Common myeloid progenitor, CD34-positive (primary cell): ENCODE results near the gene ALDH2.

Experiments used
- CTCF ChIA-PET: fragments of 350-600 bp; sonication (Branson Sonifier 250); formaldehyde crosslinking; loops from one replicate; lab custom pipeline; 2021; ENCODE audit warnings: antibody characterized with exemption; lab: Charles Lee
- POLR2A ChIA-PET: fragments of 350-600 bp; sonication (Branson Sonifier 250); formaldehyde crosslinking; loops from one replicate; lab custom pipeline; 2021; ENCODE audit warnings: antibody characterized with exemption; lab: Charles Lee
- DNase-seq, 3 donors: peaks; one replicate each; pipeline versions ENCODE4 v3.0.0 to v3.0.0-alpha.2; 2013
- H3K27ac ChIP-seq, 2 experiments: 1 replicate in 1 of 2; 2 replicates in 1 of 2; pipeline ENCODE4 v1.7.0; 2013; ENCODE audit warnings: inconsistent platforms in 2 of 2, low read length in 2 of 2, mild to moderate bottlenecking in 2 of 2, low read depth in 1 of 2, moderate library complexity in 1 of 2; ENCODE audit not compliant: severe bottlenecking in 2 of 2, insufficient read depth in 1 of 2, poor library complexity in 1 of 2
- H3K27me3 ChIP-seq, 5 experiments: replicated peaks in 2 of 5; 1 replicate in 3 of 5; 2 replicates in 2 of 5; pipeline versions ENCODE4 v1.6.1 to v1.7.0; 2013; ENCODE audit warnings: low read length in 4 of 5, mild to moderate bottlenecking in 2 of 5, moderate library complexity in 2 of 5, inconsistent platforms in 1 of 5; ENCODE audit not compliant: insufficient read depth in 5 of 5, control insufficient read depth in 4 of 5
- H3K36me3 ChIP-seq, 4 experiments: 1 replicate in 2 of 4; 2 replicates in 2 of 4; pipeline versions ENCODE4 v1.6.1 to v1.7.0; 2013; ENCODE audit warnings: low read length in 3 of 4, control low read depth in 1 of 4, mild to moderate bottlenecking in 1 of 4; ENCODE audit not compliant: control insufficient read depth in 4 of 4, insufficient read depth in 4 of 4
- H3K4me1 ChIP-seq, 4 experiments: 1 replicate in 3 of 4; 2 replicates in 1 of 4; pipeline versions ENCODE4 v1.6.1 to v1.7.1; 2013; ENCODE audit warnings: low read length in 3 of 4, mild to moderate bottlenecking in 3 of 4, control low read depth in 1 of 4, inconsistent platforms in 1 of 4, moderate library complexity in 1 of 4; ENCODE audit not compliant: control insufficient read depth in 4 of 4, insufficient read depth in 4 of 4; ENCODE audit errors: control extremely low read depth in 1 of 4
- H3K4me3 ChIP-seq, 7 experiments: 1 replicate in 4 of 7; 2 replicates in 3 of 7; pipeline versions ENCODE4 v1.5.1 to v1.7.0; 2013; ENCODE audit warnings: mild to moderate bottlenecking in 7 of 7, low read length in 6 of 7, moderate library complexity in 6 of 7, inconsistent platforms in 2 of 7, low read depth in 2 of 7, control low read depth in 1 of 7; ENCODE audit not compliant: insufficient read depth in 4 of 7, control insufficient read depth in 1 of 7; ENCODE audit errors: extremely low read depth in 1 of 7
- H3K9me3 ChIP-seq, 5 experiments: 1 replicate in 4 of 5; 2 replicates in 1 of 5; pipeline versions ENCODE4 v1.6.1 to v1.7.1; 2013; ENCODE audit warnings: low read length in 4 of 5, mild to moderate bottlenecking in 2 of 5, inconsistent platforms in 1 of 5, low read depth in 1 of 5, moderate library complexity in 1 of 5; ENCODE audit not compliant: control insufficient read depth in 4 of 5, insufficient read depth in 2 of 5; ENCODE audit errors: control extremely low read depth in 1 of 5
- WGBS: methylation state at CpG from one replicate; pipeline ENCODE4 v1.1.5; 2013; ENCODE audit not compliant: insufficient coverage; 5-methylcytosine and 5-hydroxymethylcytosine counted together

ALDH2 gene

DNA sequence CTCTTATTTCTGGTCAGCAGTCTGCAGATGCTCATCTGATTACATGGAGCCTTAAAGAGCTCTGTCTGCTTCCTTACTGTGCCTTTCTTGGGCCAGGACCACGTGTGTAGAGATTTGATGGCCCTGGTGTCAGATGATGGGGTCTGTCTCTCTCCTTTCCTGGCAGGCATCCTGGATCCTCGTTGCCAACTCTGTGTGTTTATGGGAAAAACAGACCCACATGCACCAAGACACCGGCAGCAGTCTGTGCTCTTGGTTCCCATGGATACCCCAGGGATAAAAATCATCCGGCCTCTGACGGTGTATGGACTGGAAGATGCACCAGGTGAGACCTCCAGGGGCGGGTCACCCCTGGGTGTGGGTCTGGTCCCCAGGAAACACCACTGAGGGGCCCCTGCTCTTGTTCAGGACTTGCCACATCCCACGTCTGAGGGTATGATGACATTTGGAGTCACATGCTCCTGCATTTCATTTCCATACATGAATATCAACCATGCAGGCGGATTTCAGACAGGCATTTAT lies 18.5 kb upstream of the ALDH2 start:
- ChIA-PET POLR2A (no interaction called here), CTCF (no interaction called here)
- H3K4me1 ChIP-seq, result no peaks in the 10 kb centered on the region
- peaks cover 15 to 56% (median 43%) of the 10 kb centered on the region in 4 experiments for H3K36me3 ChIP-seq
- no peak overlapping the region for H3K4me3 ChIP-seq
- no peak overlapping the region for H3K27ac ChIP-seq
- no peaks in the 10 kb centered on the region for H3K27me3 ChIP-seq
- DNase-seq, result no peak
- no peaks in the 10 kb centered on the region for H3K9me3 ChIP-seq
- WGBS, result 87% methylated on average over 8 of the region's 8 CpGs

DNA sequence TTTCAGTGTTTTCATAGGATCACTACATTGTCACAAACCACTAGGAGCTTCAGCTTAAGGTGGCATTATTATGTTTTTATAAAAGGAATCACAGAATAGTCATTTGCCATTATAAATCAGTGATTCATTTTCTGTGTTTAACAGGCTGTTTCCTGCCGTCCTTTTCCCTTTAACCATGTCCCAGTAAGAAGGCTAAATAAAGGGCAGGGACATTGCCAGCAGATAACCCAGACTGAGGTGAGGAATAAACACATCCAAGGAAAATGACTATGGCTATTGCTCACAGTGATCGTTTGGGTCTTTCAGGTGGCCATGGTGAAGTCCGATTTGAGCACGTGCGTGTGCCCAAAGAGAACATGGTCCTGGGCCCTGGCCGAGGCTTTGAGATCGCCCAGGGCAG lies 17.9 kb upstream of the ALDH2 start:
- H3K4me3 ChIP-seq, result no peak overlapping the region
- no peak for DNase-seq
- no peak overlapping the region for H3K27ac ChIP-seq
- ChIA-PET POLR2A (no interaction called here), CTCF (interaction anchor here (9.8 kb wide), 1 partner anchor 66 kb away, joined by 77 read pairs; no protein-coding TSS in a partner anchor)
- H3K36me3 ChIP-seq, result peaks cover 15 to 62% (median 45%) of the 10 kb centered on the region in 4 experiments
- no peaks in the 10 kb centered on the region for H3K27me3 ChIP-seq
- WGBS, result 96% methylated on average over 7 of the region's 7 CpGs
- H3K9me3 ChIP-seq, result no peaks in the 10 kb centered on the region
- H3K4me1 ChIP-seq, result no peaks in the 10 kb centered on the region

GRCh38 chr12:111749391-111749790 lies 17.3 kb upstream of the ALDH2 start:
- POLR2A ChIA-PET, result no interaction called here
- peaks cover 15 to 61% (median 45%) of the 10 kb centered on the region in 4 experiments for H3K36me3 ChIP-seq

DNA sequence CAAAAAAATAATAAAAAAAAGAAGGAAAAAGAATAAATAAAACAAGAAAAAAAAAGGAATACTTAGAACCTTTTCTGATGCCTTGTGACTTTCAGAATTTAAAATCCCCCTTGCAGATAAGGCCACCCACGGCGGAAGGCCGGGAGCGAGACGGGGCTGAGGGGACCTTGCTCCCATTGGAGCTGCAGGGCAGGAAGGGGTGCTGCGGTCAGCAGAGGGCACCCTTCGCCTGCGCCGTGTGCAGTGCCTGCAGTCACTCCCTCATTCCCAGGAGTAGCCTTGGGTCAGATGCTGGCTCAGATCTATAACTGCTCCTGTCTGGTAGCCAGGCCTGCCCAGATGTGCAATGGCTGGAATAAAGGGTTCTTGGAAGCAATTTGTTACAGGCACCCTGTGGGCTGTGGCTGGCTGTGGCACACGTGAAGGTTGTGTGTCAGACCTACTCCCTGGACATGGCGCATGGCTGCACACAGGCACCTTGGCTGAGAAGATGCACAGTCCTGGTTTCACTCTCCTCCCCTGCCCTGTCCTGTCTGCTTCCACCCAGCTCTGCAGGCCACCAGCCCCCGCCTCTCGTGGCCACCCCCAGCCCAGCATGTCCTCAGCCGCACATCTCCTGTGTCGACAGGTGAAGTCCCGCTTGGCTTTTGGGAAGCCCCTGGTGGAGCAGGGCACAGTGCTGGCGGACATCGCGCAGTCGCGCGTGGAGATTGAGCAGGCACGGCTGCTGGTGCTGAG lies 13.4 kb upstream of the ALDH2 start:
- Histone ChIP-seq H3K36me3 (peaks cover 6 to 38% (median 26%) of the 10 kb centered on the region in 4 experiments), H3K27ac (no peak overlapping the region), H3K4me1 (peaks cover 2 to 28% (median 28%) of the 10 kb centered on the region in 4 experiments), H3K27me3 (no peaks in the 10 kb centered on the region), H3K9me3 (no peaks in the 10 kb centered on the region), H3K4me3 (no peak overlapping the region)
- WGBS, result 87% methylated on average over 23 of the region's 23 CpGs
- ChIA-PET POLR2A (interaction anchor here (0.5 to 0.7 kb wide), 2 partner anchors 54 to 172 kb away, joined by 3 to 4 read pairs; no protein-coding TSS in a partner anchor), CTCF (interaction anchor here (0.7 to 9.8 kb wide), 17 partner anchors 8 to 85 kb away, joined by 3 to 77 read pairs (median 6); no protein-coding TSS in a partner anchor)
- no peak for DNase-seq

More at GRCh38 chr12:111749391-111749790, 17.3 kb upstream of the ALDH2 start:
- Histone ChIP-seq H3K4me1 (no peaks in the 10 kb centered on the region), H3K27ac (no peak overlapping the region), H3K4me3 (no peak overlapping the region), H3K9me3 (no peaks in the 10 kb centered on the region), H3K27me3 (no peaks in the 10 kb centered on the region)
- 100% methylated on average over 3 of the region's 4 CpGs for WGBS
- no peak for DNase-seq
- CTCF ChIA-PET, result interaction anchor here (9.8 kb wide), 1 partner anchor 65 kb away, joined by 77 read pairs; no protein-coding TSS in a partner anchor

GRCh38 chr12:111754671-111755070 lies 12.1 kb upstream of the ALDH2 start:
- Histone ChIP-seq H3K4me1 (peaks cover 4 to 42% (median 41%) of the 10 kb centered on the region in 4 experiments), H3K9me3 (no peaks in the 10 kb centered on the region), H3K27ac (no peak overlapping the region), H3K4me3 (no peak overlapping the region), H3K27me3 (no peaks in the 10 kb centered on the region), H3K36me3 (peaks cover 0 to 27% (median 16%) of the 10 kb centered on the region in 4 experiments)
- WGBS, result 98% methylated on average over 7 of the region's 8 CpGs
- CTCF ChIA-PET, result interaction anchor here (1.2 to 9.8 kb wide), 12 partner anchors 10 to 65 kb away, joined by 3 to 77 read pairs (median 8); no protein-coding TSS in a partner anchor
- POLR2A ChIA-PET, result no interaction called here
- no peak for DNase-seq

DNA sequence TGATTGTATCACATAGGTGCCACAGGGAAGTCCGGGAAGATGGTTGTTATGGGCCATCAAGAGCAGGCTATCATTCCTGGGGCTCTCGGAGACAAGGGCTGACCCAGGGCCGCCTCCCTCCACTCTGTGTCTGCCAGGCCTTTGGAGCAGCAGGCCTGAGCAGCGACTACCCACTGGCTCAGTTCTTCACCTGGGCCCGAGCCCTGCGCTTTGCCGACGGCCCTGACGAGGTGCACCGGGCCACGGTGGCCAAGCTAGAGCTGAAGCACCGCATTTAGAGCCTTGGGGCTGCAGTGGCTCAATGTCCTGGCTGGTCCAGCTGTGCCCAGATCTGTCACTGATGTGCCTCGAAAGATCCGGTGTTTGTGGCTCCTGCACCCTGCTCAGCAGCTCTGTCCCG lies 10.5 kb upstream of the ALDH2 start:
- H3K27me3 ChIP-seq, result no peaks in the 10 kb centered on the region
- ChIA-PET CTCF (interaction anchor here (0.7 to 9.8 kb wide), 3 partner anchors 31 to 59 kb away, joined by 3 to 77 read pairs (median 61); no protein-coding TSS in a partner anchor), POLR2A (no interaction called here)
- no peak for DNase-seq
- 98% methylated on average over 12 of the region's 15 CpGs for WGBS
- peaks cover 0 to 21% (median 13%) of the 10 kb centered on the region in 4 experiments for H3K36me3 ChIP-seq
- H3K4me1 ChIP-seq, result peaks cover 9 to 57% (median 54%) of the 10 kb centered on the region in 4 experiments
- no peak overlapping the region for H3K4me3 ChIP-seq
- no peaks in the 10 kb centered on the region for H3K9me3 ChIP-seq
- H3K27ac ChIP-seq, result no peak overlapping the region
